GM12878 (cell line): Measurements from ENCODE around the gene COPB1. TPM values are rescaled to one million over a fixed set of nuclear protein-coding genes. Genes with fewer than 3 reads are reported as not detected.
A peak's percentile ranks its signal among the peaks of the same experiment; 100 is the strongest.

ENCODE experiments used
- BCL3 ChIP-seq: IDR thresholded peaks from 2 replicates; pipeline ENCODE4 v1.6.1; 2011; ENCODE audit warnings: borderline replicate concordance, low read depth, mild to moderate bottlenecking, moderate library complexity, low read length; ENCODE audit not compliant: insufficient read depth, poor library complexity, severe bottlenecking
- CEBPZ ChIP-seq: fragments of 150-350 bp; IDR thresholded peaks from 2 replicates; pipeline ENCODE4 v1.6.1; 2016; ENCODE audit warnings: low read depth, low read length
- HDGF ChIP-seq: fragments of 450-650 bp; IDR thresholded peaks from 2 replicates; pipeline ENCODE4 v1.6.1; 2016; ENCODE audit warnings: antibody characterized with exemption
- NFYB ChIP-seq: IDR thresholded peaks from 2 replicates; pipeline ENCODE4 v1.6.1; 2011; ENCODE audit warnings: low read depth, mild to moderate bottlenecking, low read length, improper control_type of control experiment, moderate library complexity; ENCODE audit not compliant: insufficient read depth
- SMC3 ChIP-seq: IDR thresholded peaks from 2 replicates; pipeline ENCODE4 v1.6.1; 2011; ENCODE audit warnings: low read length, improper control_type of control experiment, borderline replicate concordance
- SPI1 ChIP-seq: IDR thresholded peaks from 2 replicates; pipeline ENCODE4 v1.6.1; 2011; ENCODE audit warnings: low read depth, mild to moderate bottlenecking, low read length, moderate library complexity, borderline replicate concordance; ENCODE audit not compliant: insufficient read depth
- SUPT20H ChIP-seq: IDR thresholded peaks from 2 replicates; pipeline ENCODE4 v1.6.1; 2011; ENCODE audit warnings: low read depth, mild to moderate bottlenecking, low read length, moderate library complexity, borderline replicate concordance; ENCODE audit not compliant: control insufficient read depth
- SUZ12 ChIP-seq: fragments of 200-600 bp; sonication (generic); IDR thresholded peaks from one replicate; pipeline ENCODE4 v1.6.1; 2018; ENCODE audit warnings: antibody characterized with exemption, mild to moderate bottlenecking; ENCODE audit not compliant: unreplicated experiment
- ZBTB40 ChIP-seq: fragments of 450-650 bp; IDR thresholded peaks from 2 replicates; pipeline ENCODE4 v1.6.1; 2016; ENCODE audit warnings: mild to moderate bottlenecking, moderate library complexity, borderline replicate concordance
- polyA plus RNA-seq, 11 experiments: library from polyadenylated mRNA; depleted of rRNA in 4 of 11; unstranded in 6 of 11; stranded (reverse) in 5 of 11; fragments of >200 nt; fragmentation: Nextera tagmentation in 4 of 11; fragmentation: Illumina TruSeq in 1 of 11; extraction: Ambion mirVana in 4 of 11; extraction: Trizol in 1 of 11; gene quantifications; 1 replicate in 1 of 11; 2 replicates in 10 of 11; pipeline versions ENCODE4 v1.2.1 to v1.2.3, GENCODE V29; 2011 to 2016; ENCODE audit warnings: inconsistent platforms in 2 of 11, missing spikeins in 2 of 11, low read depth in 1 of 11
- total RNA-seq, 4 experiments: library from RNA; depleted of rRNA in 3 of 4; stranded (reverse); fragments of >200 nt in 3 of 4; fragmentation: Illumina TruSeq in 1 of 4; extraction: Trizol in 1 of 4; gene quantifications; 2 replicates each; pipeline versions ENCODE4 v1.2.1 to v1.2.3, GENCODE V29; 2013 to 2021

The COPB1 gene
- total and polyA plus RNA-seq, 10 of the 15 experiments (the other 5 are each of a cell fraction or from before 2014, with no cell fraction given): 67.0 to 149 (median 109) TPM

- no peak for TF ChIP-seq ZBTB40
- TF ChIP-seq SPI1: peak; percentile 94
- TF ChIP-seq CEBPZ: no peak
- TF ChIP-seq NFYB: no peak
- no peak for TF ChIP-seq SUPT20H
- TF ChIP-seq HDGF: no peak
- no peak for TF ChIP-seq SUZ12
- no peak for TF ChIP-seq BCL3
- no peak for TF ChIP-seq SMC3
Observed at GRCh38 chr11:14451825-14452224, 47.8 kb downstream of the COPB1 start (continued).
